H1 (cell line): Measurements from ENCODE around the gene DCBLD1. TPM values are rescaled to one million over a fixed set of nuclear protein-coding genes. Genes with fewer than 3 reads are reported as not detected.

Experiments used
- CTCF ChIA-PET: fragments of 300-600 bp; sonication (Branson Sonifier 250); formaldehyde crosslinking; loops from one replicate; lab custom pipeline; 2021; ENCODE audit not compliant: partially characterized antibody; lab: Charles Lee
- POLR2A ChIA-PET: fragments of 300-600 bp; sonication (Branson Sonifier 250); formaldehyde crosslinking; loops from one replicate; lab custom pipeline; 2021; ENCODE audit warnings: inconsistent platforms; ENCODE audit not compliant: partially characterized antibody; lab: Charles Lee
- DNase-seq, 2 experiments: peaks; one replicate each; pipeline versions ENCODE4 v3.0.0 to v3.0.0-alpha.2; 2010 to 2022; ENCODE audit warnings: low spot score in 2 of 2, low read depth in 1 of 2, mixed read lengths in 1 of 2
- FAIRE-seq: peaks from 2 replicates; lab custom pipeline; 2011; peaks lifted over from hg19 to GRCh38; lab: Jason Lieb, UNC
- H2AFZ ChIP-seq: 2 replicates; pipeline ENCODE4 v1.8.1; 2012; ENCODE audit warnings: low read length, inconsistent platforms
- H2AK5ac ChIP-seq: 2 replicates; pipeline ENCODE4 v1.6.1; 2013; ENCODE audit warnings: low read depth, low read length
- H2BK120ac ChIP-seq: replicated peaks from 2 replicates; pipeline ENCODE3; 2013; ENCODE audit warnings: low read depth, low read length, inconsistent platforms
- H2BK12ac ChIP-seq: 2 replicates; pipeline ENCODE4 v1.6.1; 2013; ENCODE audit warnings: low read depth, low read length
- H2BK15ac ChIP-seq: 2 replicates; pipeline ENCODE4 v1.6.1; 2013; ENCODE audit warnings: low read length
- H2BK20ac ChIP-seq: 2 replicates; pipeline ENCODE4 v1.6.1; 2013; ENCODE audit warnings: low read length
- H2BK5ac ChIP-seq: 2 replicates; pipeline ENCODE4 v1.6.1; 2013; ENCODE audit warnings: low read depth, low read length
- H3K14ac ChIP-seq: 2 replicates; pipeline ENCODE4 v1.6.1; 2013; ENCODE audit warnings: inconsistent platforms; ENCODE audit not compliant: insufficient read length
- H3K18ac ChIP-seq: 2 replicates; pipeline ENCODE4 v1.6.1; 2013; ENCODE audit warnings: low read length; ENCODE audit errors: extremely low read depth
- H3K23ac ChIP-seq: 2 replicates; pipeline ENCODE4 v1.6.1; 2013; ENCODE audit warnings: inconsistent platforms; ENCODE audit not compliant: insufficient read length
- H3K23me2 ChIP-seq: 2 replicates; pipeline ENCODE4 v1.6.1; 2013; ENCODE audit warnings: low read depth, low read length
- H3K27ac ChIP-seq: 2 replicates; pipeline ENCODE4 v1.6.1; 2011; ENCODE audit warnings: low read depth, low read length, inconsistent platforms
- H3K27me3 ChIP-seq, 4 experiments: replicated peaks in 1 of 4; 1 replicate in 1 of 4; 2 replicates in 3 of 4; pipeline versions ENCODE4 v1.6.1 to v1.8.1; 2011 to 2013; ENCODE audit warnings: low read length in 3 of 4, mild to moderate bottlenecking in 3 of 4, inconsistent platforms in 2 of 4, mixed read lengths in 2 of 4, moderate library complexity in 1 of 4; ENCODE audit not compliant: control insufficient read depth in 3 of 4, insufficient read depth in 3 of 4; ENCODE audit errors: extremely low read depth in 1 of 4
- H3K36me3 ChIP-seq, 4 experiments: 2 replicates each; pipeline versions ENCODE4 v1.6.1 to v1.8.1; 2011 to 2013; ENCODE audit warnings: mild to moderate bottlenecking in 4 of 4, low read length in 3 of 4, moderate library complexity in 2 of 4, control low read depth in 1 of 4, inconsistent platforms in 1 of 4; ENCODE audit not compliant: insufficient read depth in 4 of 4, control insufficient read depth in 2 of 4
- H3K4ac ChIP-seq: replicated peaks from 2 replicates; pipeline ENCODE3; 2013; ENCODE audit warnings: low read length, low read depth, mixed read lengths, inconsistent platforms; ENCODE audit not compliant: insufficient read length
- H3K4me1 ChIP-seq, 4 experiments: replicated peaks in 1 of 4; 1 replicate in 1 of 4; 2 replicates in 3 of 4; pipeline versions ENCODE4 v1.6.1 to v1.8.1; 2011 to 2013; ENCODE audit warnings: low read length in 3 of 4, inconsistent platforms in 2 of 4, mixed read lengths in 1 of 4; ENCODE audit not compliant: insufficient read depth in 4 of 4, control insufficient read depth in 3 of 4
- H3K4me2 ChIP-seq, 2 experiments: 2 replicates each; pipeline versions ENCODE4 v1.6.1 to v1.8.1; 2011 to 2013; ENCODE audit warnings: low read depth in 2 of 2, low read length in 2 of 2, control low read depth in 1 of 2, inconsistent platforms in 1 of 2, mild to moderate bottlenecking in 1 of 2; ENCODE audit not compliant: insufficient read depth in 1 of 2
- H3K4me3 ChIP-seq, 4 experiments: fragments of 200-600, 300-600 bp in 1 of 4; sonication (generic), shearing (Covaris generic), sonication (Bioruptor Twin) in 1 of 4; 2 replicates each; pipeline versions ENCODE4 v1.5.1 to v1.8.1; 2011 to 2016; ENCODE audit warnings: low read length in 4 of 4, low read depth in 3 of 4, control low read depth in 2 of 4, inconsistent platforms in 2 of 4, mild to moderate bottlenecking in 2 of 4, mixed read lengths in 1 of 4, moderate library complexity in 1 of 4; ENCODE audit not compliant: insufficient read depth in 2 of 4; ENCODE audit errors: extremely low read depth in 1 of 4
- H3K56ac ChIP-seq: replicated peaks from 2 replicates; pipeline ENCODE3; 2013; ENCODE audit warnings: low read depth, mild to moderate bottlenecking, mixed read lengths, low read length, inconsistent platforms; ENCODE audit not compliant: insufficient read length
- H3K79me1 ChIP-seq: 2 replicates; pipeline ENCODE4 v1.6.1; 2013; ENCODE audit warnings: low read depth, low read length, control low read depth
- H3K79me2 ChIP-seq, 2 experiments: 2 replicates each; pipeline versions ENCODE4 v1.6.1 to v1.8.1; 2012 to 2013; ENCODE audit warnings: low read length in 2 of 2, mild to moderate bottlenecking in 2 of 2, inconsistent platforms in 1 of 2; ENCODE audit not compliant: insufficient read depth in 2 of 2, control insufficient read depth in 1 of 2
- H3K9ac ChIP-seq, 4 experiments: replicated peaks in 1 of 4; 1 replicate in 1 of 4; 2 replicates in 3 of 4; pipeline versions ENCODE4 v1.6.1 to v1.8.1; 2011 to 2013; ENCODE audit warnings: low read depth in 3 of 4, low read length in 3 of 4, control low read depth in 2 of 4, mild to moderate bottlenecking in 2 of 4, moderate library complexity in 2 of 4, inconsistent platforms in 1 of 4; ENCODE audit errors: extremely low read depth in 1 of 4
- H3K9me3 ChIP-seq, 2 experiments: 2 replicates each; pipeline versions ENCODE4 v1.6.1 to v1.8.1; 2012 to 2013; ENCODE audit warnings: mild to moderate bottlenecking in 2 of 2, moderate library complexity in 2 of 2, control low read depth in 1 of 2, inconsistent platforms in 1 of 2, low read depth in 1 of 2, low read length in 1 of 2, mixed read lengths in 1 of 2; ENCODE audit not compliant: insufficient read depth in 2 of 2
- H4K20me1 ChIP-seq, 2 experiments: replicated peaks in 1 of 2; 2 replicates each; pipeline versions ENCODE3 to v1.8.1; 2011 to 2013; ENCODE audit warnings: inconsistent platforms in 2 of 2, low read length in 2 of 2, mild to moderate bottlenecking in 1 of 2; ENCODE audit not compliant: insufficient read depth in 2 of 2, control insufficient read depth in 1 of 2
- H4K5ac ChIP-seq: 2 replicates; pipeline ENCODE4 v1.6.1; 2013; ENCODE audit warnings: low read length, low read depth, mixed read lengths, inconsistent platforms; ENCODE audit not compliant: insufficient read length
- H4K8ac ChIP-seq: 2 replicates; pipeline ENCODE4 v1.8.0; 2013; ENCODE audit warnings: mild to moderate bottlenecking, moderate library complexity, low read length, inconsistent platforms; ENCODE audit not compliant: insufficient read depth; ENCODE audit errors: extremely low read depth
- H4K91ac ChIP-seq: replicated peaks from 2 replicates; pipeline ENCODE3; 2013; ENCODE audit warnings: low read length, mixed read lengths, inconsistent platforms; ENCODE audit not compliant: insufficient read length
- BCL11A ChIP-seq, 2 experiments: IDR thresholded peaks; one replicate each; pipeline ENCODE4 v1.6.1; 2011; ENCODE audit warnings: low read depth in 2 of 2, low read length in 2 of 2, mild to moderate bottlenecking in 2 of 2
- EP300 ChIP-seq, 2 experiments: IDR thresholded peaks; 1 replicate in 1 of 2; 2 replicates in 1 of 2; pipeline ENCODE4 v1.6.1; 2011 to 2012; ENCODE audit warnings: low read depth in 2 of 2, low read length in 2 of 2, mild to moderate bottlenecking in 2 of 2, borderline replicate concordance in 1 of 2, inconsistent platforms in 1 of 2, moderate library complexity in 1 of 2
- KDM1A ChIP-seq: fragments of 200-600, 300-600 bp; sonication (generic); IDR thresholded peaks from 2 replicates; pipeline ENCODE4 v1.7.1; 2016; ENCODE audit warnings: mild to moderate bottlenecking, low read length, borderline replicate concordance
- NANOG ChIP-seq: IDR thresholded peaks from 2 replicates; pipeline ENCODE4 v1.6.1; 2011; ENCODE audit warnings: low read length, low read depth, mild to moderate bottlenecking, inconsistent platforms; ENCODE audit not compliant: insufficient read depth, poor library complexity, severe bottlenecking
- POU5F1 ChIP-seq: IDR thresholded peaks from 2 replicates; pipeline ENCODE4 v1.6.1; 2011; ENCODE audit warnings: low read depth, mild to moderate bottlenecking, low read length, moderate library complexity
- SAP30 ChIP-seq: fragments of 300-600 bp; sonication (generic); IDR thresholded peaks from 2 replicates; pipeline ENCODE4 v1.7.1; 2012; ENCODE audit warnings: low read length, moderate library complexity, mild to moderate bottlenecking, inconsistent platforms; ENCODE audit not compliant: insufficient read depth, insufficient replicate concordance
- SP1 ChIP-seq: IDR thresholded peaks from 2 replicates; pipeline ENCODE4 v1.6.1; 2011; ENCODE audit warnings: low read depth, low read length
- TAF7 ChIP-seq: optimal IDR thresholded peaks from 2 replicates; pipeline ENCODE3; 2011; ENCODE audit warnings: low read depth, mild to moderate bottlenecking, inconsistent platforms, low read length, moderate library complexity, borderline replicate concordance
- TBP ChIP-seq: IDR thresholded peaks from 2 replicates; pipeline ENCODE4 v1.6.1; 2011; ENCODE audit warnings: low read depth, low read length, improper control_type of control experiment
- TEAD4 ChIP-seq: IDR thresholded peaks from 2 replicates; pipeline ENCODE4 v1.6.1; 2012; ENCODE audit warnings: low read depth, low read length, inconsistent platforms, mixed read lengths
- WGBS, 2 experiments: shearing (Covaris generic) in 1 of 2; methylation state at CpG; one replicate each; pipeline versions ENCODE4 v1.1.6 to v1.1.7; 2013 to 2015; ENCODE audit warnings: low lambda C conversion rate in 2 of 2, mixed read lengths in 2 of 2, inconsistent platforms in 1 of 2, low coverage in 1 of 2, missing lambda C conversion rate in 1 of 2; ENCODE audit not compliant: insufficient replicate concordance in 2 of 2, insufficient coverage in 1 of 2, insufficient read length in 1 of 2; ENCODE audit errors: extremely low coverage in 1 of 2, missing lambda C conversion rate in 1 of 2; 5-methylcytosine and 5-hydroxymethylcytosine counted together
- polyA plus RNA-seq, 7 experiments: library from polyadenylated mRNA; depleted of rRNA in 3 of 7; stranded (reverse) in 5 of 7; unstranded in 2 of 7; fragments of >200 nt in 5 of 7; fragments of 200-250 nt in 2 of 7; gene quantifications; 1 replicate in 5 of 7; 2 replicates in 1 of 7; 4 replicates in 1 of 7; pipeline versions ENCODE4 v1.2.1 to v1.2.3, GENCODE V29; 2011 to 2013; ENCODE audit warnings: missing spikeins in 2 of 7, mixed read lengths in 2 of 7
- total RNA-seq: library from RNA; stranded (reverse); fragmentation: NEBNext Ultra II Directional; extraction: Animal tissue kit (Norgen Biotek cat#: 25700); gene quantifications from 2 replicates; pipeline ENCODE4 v1.2.1, GENCODE V29; 2021
- TF ChIP-seq, protein P1 (sequence below): IDR thresholded peaks from 2 replicates; pipeline ENCODE4 v1.6.1; 2011; ENCODE audit warnings: low read length, improper control_type of control experiment

Gene DCBLD1
- total and polyA plus RNA-seq, 2 of the 8 experiments (the other 6 are each of a cell fraction or from before 2014, with no cell fraction given) = 3.9 to 11.2 TPM

DNA sequence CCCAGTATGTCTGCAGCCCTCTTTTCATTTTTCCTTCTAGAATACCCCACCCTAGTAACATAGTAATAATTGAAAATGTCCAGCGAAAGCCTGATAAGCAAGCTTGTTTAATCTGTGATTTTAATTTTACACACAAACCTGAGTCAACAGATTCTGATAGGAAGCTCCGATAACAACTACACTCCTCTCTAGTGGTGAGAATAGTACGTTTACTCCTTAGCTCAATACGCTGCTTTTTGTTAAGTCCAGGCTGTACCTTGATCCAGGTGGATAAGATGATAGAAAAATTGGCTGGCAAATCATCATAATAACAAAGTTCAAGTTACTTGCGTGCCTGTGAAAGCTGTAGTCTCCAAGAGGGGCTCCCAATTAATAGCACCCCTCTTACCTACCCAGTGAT lies 25.5 kb upstream of the DCBLD1 start:
- H4K20me1 ChIP-seq = no peaks in the 10 kb centered on the region
- H2BK15ac ChIP-seq = no peak overlapping the region
- no peak overlapping the region for H3K14ac ChIP-seq
- H3K4me2 ChIP-seq = no peak overlapping the region
- no peaks in the 10 kb centered on the region for H3K23me2 ChIP-seq
- H2BK120ac ChIP-seq = no peak overlapping the region
- FAIRE-seq = no peak
- no peak overlapping the region for H3K4ac ChIP-seq
- no peak overlapping the region for H4K8ac ChIP-seq
- H3K27me3 ChIP-seq = no peaks in the 10 kb centered on the region
- no peak overlapping the region for H2AK5ac ChIP-seq
- no peak overlapping the region for H2BK12ac ChIP-seq
- CTCF ChIA-PET = interaction anchor here (0.6 to 2.2 kb wide), 9 partner anchors 10 to 147 kb away, joined by 3 to 10 read pairs (median 4); no protein-coding TSS in a partner anchor
- H2AFZ ChIP-seq = no peak overlapping the region
- no peaks in the 10 kb centered on the region for H3K9me3 ChIP-seq
- H4K91ac ChIP-seq = no peak overlapping the region
- H2BK20ac ChIP-seq = no peak overlapping the region
- no peak overlapping the region for H3K9ac ChIP-seq
- no peak overlapping the region for H3K56ac ChIP-seq
- H3K23ac ChIP-seq = no peak overlapping the region
- no peak overlapping the region for H3K27ac ChIP-seq
- POLR2A ChIA-PET = interaction anchor here (1.1 kb wide), 1 partner anchor 26 kb away, joined by 5 read pairs; the partner anchor contains the start of gene DCBLD1
- DNase-seq = no peak
- H3K4me1 ChIP-seq = peaks cover 0 to 2% (median 0%) of the 10 kb centered on the region in 4 experiments; a peak in 1 of 7 replicates
- 91% methylated on average over 5 of the region's 5 CpGs; no CpG with 5 or more reads in 1 of the 2 experiments for WGBS, 2 experiments
- no peak overlapping the region for H4K5ac ChIP-seq
- H3K18ac ChIP-seq = no peak overlapping the region
- H3K36me3 ChIP-seq = no peaks in the 10 kb centered on the region
- no peak overlapping the region for H3K4me3 ChIP-seq
- no peaks in the 10 kb centered on the region for H3K79me1 ChIP-seq
- H2BK5ac ChIP-seq = no peak overlapping the region
- H3K79me2 ChIP-seq = no peaks in the 10 kb centered on the region
- TF ChIP-seq SAP30 (no peak), POU5F1 (no peak), TEAD4 (no peak), TAF7 (no peak), SP1 (no peak), BCL11A (IDR thresholded peaks at IDR 0.05; ENCODE audit: low read depth in 2 of 2, low read length in 2 of 2) (no peak), EP300 (IDR thresholded peaks at IDR 0.05; ENCODE audit: borderline replicate concordance in 1 of 2, low read depth in 2 of 2, low read length in 2 of 2) (no peak), KDM1A (no peak), NANOG (no peak), TBP (no peak)
- TF ChIP-seq, protein P1, sequence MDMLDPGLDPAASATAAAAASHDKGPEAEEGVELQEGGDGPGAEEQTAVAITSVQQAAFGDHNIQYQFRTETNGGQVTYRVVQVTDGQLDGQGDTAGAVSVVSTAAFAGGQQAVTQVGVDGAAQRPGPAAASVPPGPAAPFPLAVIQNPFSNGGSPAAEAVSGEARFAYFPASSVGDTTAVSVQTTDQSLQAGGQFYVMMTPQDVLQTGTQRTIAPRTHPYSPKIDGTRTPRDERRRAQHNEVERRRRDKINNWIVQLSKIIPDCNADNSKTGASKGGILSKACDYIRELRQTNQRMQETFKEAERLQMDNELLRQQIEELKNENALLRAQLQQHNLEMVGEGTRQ = no peak
